ENCODE measurements around the gene SORBS1. TPM values are rescaled to one million over a fixed set of nuclear protein-coding genes. Genes with fewer than 3 reads are reported as not detected.

The SORBS1 gene
- total RNA-seq, 6 experiments from 2014 or later = 56.4 to 97.9 (median 76.5) TPM

GRCh38 chr10:95578619-95579018 lies 17.4 kb upstream of the SORBS1 start:
- TF ChIP-seq POLR2A (IDR thresholded peaks at IDR 0.05) = no peak
- TF ChIP-seq CTCF (IDR thresholded peaks at IDR 0.05) = no peak
- Histone ChIP-seq H3K36me3 (no peaks in the 10 kb centered on the region), H3K27ac (no peak overlapping the region), H3K4me3 (no peak overlapping the region), H3K27me3 (no peaks in the 10 kb centered on the region), H3K9me3 (no peaks in the 10 kb centered on the region), H3K4me1 (no peaks in the 10 kb centered on the region)
- intact Hi-C loops (cut with DNase I) = loop anchor here in 1 of 2 donors (10.0 kb wide), 1 partner anchor 154 kb away; no protein-coding TSS in a partner anchor
- no peak for ATAC-seq
- no peak for DNase-seq
- 100% methylated on average over 2 of the region's 2 CpGs for WGBS (ENCODE audit: insufficient coverage, low coverage, low lambda C conversion rate, missing lambda C conversion rate)

GRCh38 chr10:95574649-95575365 lies 13.6 kb upstream of the SORBS1 start:
- H3K4me1 ChIP-seq = no peaks in the 10 kb centered on the region
- H3K27me3 ChIP-seq = no peaks in the 10 kb centered on the region
- no peaks in the 10 kb centered on the region for H3K36me3 ChIP-seq
- no peak for TF ChIP-seq POLR2A (IDR thresholded peaks at IDR 0.05)
- no peak for TF ChIP-seq CTCF (IDR thresholded peaks at IDR 0.05)
- no peaks in the 10 kb centered on the region for H3K9me3 ChIP-seq
- no peak overlapping the region for H3K4me3 ChIP-seq
- H3K27ac ChIP-seq = no peak overlapping the region
- no peak for ATAC-seq
- 64% methylated on average over 9 of the region's 11 CpGs for WGBS (ENCODE audit: insufficient coverage, low coverage, low lambda C conversion rate, missing lambda C conversion rate)
- DNase-seq = no peak
- intact Hi-C loops (cut with DNase I) = loop anchor here in 1 of 2 donors (10.0 kb wide), 1 partner anchor 150 kb away; no protein-coding TSS in a partner anchor

- DNase-seq (no peak), ATAC-seq (no peak)
- 77% methylated on average over 6 of the region's 6 CpGs for WGBS (ENCODE audit: insufficient coverage, low coverage, low lambda C conversion rate, missing lambda C conversion rate)
These were observed 12.9 kb upstream of the SORBS1 start for GRCh38 chr10:95573964-95574604.

GRCh38 chr10:95573527-95573926 lies 12.4 kb upstream of the SORBS1 start:
- no peaks in the 10 kb centered on the region for H3K36me3 ChIP-seq

More at GRCh38 chr10:95573964-95574604, 12.9 kb upstream of the SORBS1 start:
- Histone ChIP-seq H3K4me1 (no peaks in the 10 kb centered on the region), H3K9me3 (no peaks in the 10 kb centered on the region), H3K27me3 (no peaks in the 10 kb centered on the region), H3K27ac (no peak overlapping the region), H3K4me3 (no peak overlapping the region), H3K36me3 (no peaks in the 10 kb centered on the region)
- intact Hi-C loops (cut with DNase I) = loop anchor here in 1 of 2 donors (10.0 kb wide), 1 partner anchor 149 kb away; no protein-coding TSS in a partner anchor
- no peak for TF ChIP-seq CTCF (IDR thresholded peaks at IDR 0.05)
- TF ChIP-seq POLR2A (IDR thresholded peaks at IDR 0.05) = no peak

More at GRCh38 chr10:95573527-95573926, 12.4 kb upstream of the SORBS1 start:
- ATAC-seq = no peak
- intact Hi-C loops (cut with DNase I) = loop anchor here in 1 of 2 donors (10.0 kb wide), 1 partner anchor 149 kb away; no protein-coding TSS in a partner anchor
- Histone ChIP-seq H3K9me3 (no peaks in the 10 kb centered on the region), H3K4me1 (no peaks in the 10 kb centered on the region), H3K27me3 (no peaks in the 10 kb centered on the region), H3K4me3 (no peak overlapping the region), H3K27ac (no peak overlapping the region)
- WGBS (ENCODE audit: insufficient coverage, low coverage, low lambda C conversion rate, missing lambda C conversion rate) = 54% methylated on average over 3 of the region's 3 CpGs
- no peak for TF ChIP-seq POLR2A (IDR thresholded peaks at IDR 0.05)
- TF ChIP-seq CTCF (IDR thresholded peaks at IDR 0.05) = no peak
- no peak for DNase-seq
